Fibroblast of the aortic adventitia (primary cell): ENCODE results near the gene FRS2. TPM values are rescaled to one million over a fixed set of nuclear protein-coding genes. Genes with fewer than 3 reads are reported as not detected.

Source experiments
- DNase-seq: peaks from one replicate; pipeline ENCODE4 v3.0.0-alpha.2; 2010; ENCODE audit warnings: low read depth
- H3K4me3 ChIP-seq: 2 replicates; pipeline ENCODE4 v1.5.1; 2011; ENCODE audit warnings: low read depth, mild to moderate bottlenecking, control low read depth, low read length, moderate library complexity
- total RNA-seq: library from RNA; depleted of rRNA; stranded (reverse); fragments of >200 nt; gene quantifications from 2 replicates; pipeline ENCODE4 v1.2.3, GENCODE V29; 2012; ENCODE audit warnings: low replicate concordance
- TF ChIP-seq, protein P1 (sequence below): IDR thresholded peaks from 2 replicates; pipeline ENCODE4 v1.5.1; 2011; ENCODE audit warnings: mild to moderate bottlenecking, low read length, control low read depth, inconsistent platforms; ENCODE audit not compliant: insufficient read depth

The FRS2 gene
- total RNA-seq, 1 donor: 67.0 TPM

DNA sequence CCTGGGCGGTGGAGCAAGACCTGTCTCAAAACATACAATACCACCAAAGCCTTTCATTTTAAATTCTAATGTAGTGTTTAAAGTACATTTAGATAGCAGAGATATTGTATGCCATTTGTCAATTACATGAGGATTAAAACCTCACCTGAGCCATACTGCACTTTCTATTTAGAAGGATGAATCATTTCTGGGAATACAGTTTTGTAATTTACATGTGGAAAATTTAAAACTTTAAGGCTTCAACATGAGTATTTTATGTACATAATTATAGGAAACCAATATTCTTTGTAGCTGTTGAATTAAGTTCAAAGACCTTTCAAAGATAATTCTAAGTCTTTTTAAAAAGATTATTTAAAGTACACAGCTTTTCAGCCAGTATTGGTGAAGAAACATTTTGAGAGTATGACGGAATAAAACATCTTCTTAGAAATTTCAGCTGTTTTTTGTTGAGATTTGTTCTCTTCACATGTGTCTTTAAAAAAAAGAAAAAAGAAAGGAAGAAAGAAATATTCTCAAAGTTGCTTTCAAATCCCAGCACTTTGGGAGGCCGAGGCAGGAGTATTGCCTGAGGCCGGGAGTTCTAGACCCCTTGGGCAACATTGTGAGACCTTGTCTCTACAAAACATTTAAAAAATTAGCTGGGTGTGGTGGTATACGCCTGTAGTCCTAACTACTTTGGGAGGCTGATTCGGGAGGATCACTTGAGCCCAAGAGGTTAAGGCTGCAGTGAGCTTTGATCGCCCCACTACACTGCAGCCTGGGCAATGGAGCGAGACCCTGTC lies 80.6 kb downstream of the FRS2 start:
- H3K4me3 ChIP-seq: no peak overlapping the region
- DNase-seq: no peak
- TF ChIP-seq, protein P1, sequence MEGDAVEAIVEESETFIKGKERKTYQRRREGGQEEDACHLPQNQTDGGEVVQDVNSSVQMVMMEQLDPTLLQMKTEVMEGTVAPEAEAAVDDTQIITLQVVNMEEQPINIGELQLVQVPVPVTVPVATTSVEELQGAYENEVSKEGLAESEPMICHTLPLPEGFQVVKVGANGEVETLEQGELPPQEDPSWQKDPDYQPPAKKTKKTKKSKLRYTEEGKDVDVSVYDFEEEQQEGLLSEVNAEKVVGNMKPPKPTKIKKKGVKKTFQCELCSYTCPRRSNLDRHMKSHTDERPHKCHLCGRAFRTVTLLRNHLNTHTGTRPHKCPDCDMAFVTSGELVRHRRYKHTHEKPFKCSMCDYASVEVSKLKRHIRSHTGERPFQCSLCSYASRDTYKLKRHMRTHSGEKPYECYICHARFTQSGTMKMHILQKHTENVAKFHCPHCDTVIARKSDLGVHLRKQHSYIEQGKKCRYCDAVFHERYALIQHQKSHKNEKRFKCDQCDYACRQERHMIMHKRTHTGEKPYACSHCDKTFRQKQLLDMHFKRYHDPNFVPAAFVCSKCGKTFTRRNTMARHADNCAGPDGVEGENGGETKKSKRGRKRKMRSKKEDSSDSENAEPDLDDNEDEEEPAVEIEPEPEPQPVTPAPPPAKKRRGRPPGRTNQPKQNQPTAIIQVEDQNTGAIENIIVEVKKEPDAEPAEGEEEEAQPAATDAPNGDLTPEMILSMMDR: no peak

DNA sequence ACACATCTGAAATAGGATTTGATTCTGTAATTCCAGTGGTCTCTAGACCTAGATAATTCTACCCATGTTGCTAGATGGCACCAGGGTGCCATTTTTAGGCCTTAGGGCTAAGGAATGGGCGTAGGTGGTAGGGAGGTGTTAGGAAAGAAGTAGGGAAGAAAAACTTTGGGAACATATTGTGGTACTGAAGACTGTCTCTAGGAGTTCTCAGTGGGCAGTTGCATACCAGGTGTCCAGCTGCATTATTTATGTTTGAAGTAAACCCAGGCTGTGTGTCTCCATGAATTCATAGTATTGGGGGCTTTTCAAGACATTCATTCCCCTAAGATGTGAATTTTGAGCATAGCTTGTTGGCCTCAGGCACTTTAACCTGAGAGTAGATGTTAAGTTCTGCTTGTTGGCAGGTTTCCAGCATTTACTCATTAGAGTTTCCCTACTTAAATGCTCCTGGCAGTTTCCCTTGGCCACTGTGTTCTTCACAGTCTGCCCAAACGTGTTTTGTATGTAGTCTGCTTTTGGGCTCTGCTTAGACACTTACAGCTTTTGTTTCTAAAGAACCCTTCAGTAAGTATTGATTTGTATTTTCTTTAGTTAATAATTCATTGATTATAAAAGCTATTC lies 83.5 kb downstream of the FRS2 start:
- H3K4me3 ChIP-seq: no peak overlapping the region
- TF ChIP-seq, protein P1: no peak
- peak; percentile 54 for DNase-seq

DNA sequence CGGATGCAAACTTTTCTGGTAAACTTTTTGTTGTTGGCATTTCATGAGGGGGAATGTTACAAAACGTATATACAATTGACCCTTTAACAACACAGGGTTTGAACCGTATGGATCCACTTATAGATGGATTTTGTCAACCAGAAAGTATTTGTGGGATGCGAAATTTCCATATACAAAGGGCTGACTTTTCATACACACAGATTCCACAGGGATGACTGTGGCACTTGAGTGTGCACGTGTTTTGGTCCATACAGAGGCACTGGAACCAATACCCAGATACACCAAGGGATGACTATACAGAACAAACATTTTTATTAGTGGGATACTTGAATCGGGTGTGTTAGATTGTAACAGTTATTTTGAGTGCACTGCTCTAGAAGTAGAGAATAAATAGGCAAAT lies 85.3 kb downstream of the FRS2 start:
- DNase-seq: peak; percentile 78
- H3K4me3 ChIP-seq: no peak overlapping the region
- TF ChIP-seq, protein P1: no peak

DNA sequence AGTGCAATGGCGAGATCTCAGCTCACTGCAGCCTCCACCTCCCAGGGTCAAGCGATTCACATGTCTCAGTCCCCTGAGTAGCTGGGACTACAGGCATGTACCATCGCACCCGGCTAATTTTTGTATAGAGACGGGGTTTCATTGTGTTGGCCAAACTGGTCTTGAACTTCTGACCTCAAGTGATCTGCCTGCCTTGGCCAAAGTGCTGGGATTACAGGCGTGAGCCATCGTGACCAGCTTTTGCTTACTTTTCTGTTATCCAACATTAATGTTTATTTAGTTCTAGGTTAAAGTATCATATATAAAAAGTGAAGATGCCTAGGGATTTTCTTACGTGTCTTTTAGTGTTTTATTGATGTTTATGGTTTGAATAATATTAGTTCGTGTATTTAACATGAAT lies 86.2 kb downstream of the FRS2 start:
- no peak overlapping the region for H3K4me3 ChIP-seq
- TF ChIP-seq, protein P1: no peak
- DNase-seq: no peak

DNA sequence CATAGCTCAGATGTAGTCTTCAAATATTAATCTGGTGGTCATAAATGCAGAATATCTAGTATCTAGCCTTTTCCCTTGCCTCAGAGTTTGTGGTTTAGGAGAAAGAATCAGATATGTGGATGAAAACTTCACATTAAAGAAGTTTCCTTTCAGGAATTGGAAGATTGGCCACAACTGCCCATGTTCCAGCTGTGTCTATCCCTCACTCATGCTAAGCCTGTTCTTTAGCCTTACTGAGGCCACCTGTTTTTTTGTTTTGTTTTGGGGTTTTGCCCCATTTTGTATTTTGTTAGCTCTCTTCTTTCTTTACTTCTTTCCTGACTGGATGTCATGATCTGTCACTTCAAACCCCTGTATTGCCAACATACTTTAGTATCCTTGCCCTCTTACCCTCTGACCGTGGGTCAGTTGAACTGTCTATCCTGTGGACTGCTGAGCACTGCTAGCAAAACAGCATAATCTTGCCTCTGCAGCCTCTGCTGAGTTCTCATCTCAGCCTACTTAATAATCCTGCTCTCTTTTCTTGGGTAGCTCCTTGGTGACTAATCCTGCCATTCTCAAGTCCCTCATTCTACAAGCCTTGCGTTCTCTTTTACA lies 93.1 kb downstream of the FRS2 start:
- TF ChIP-seq, protein P1: no peak
- H3K4me3 ChIP-seq: no peak overlapping the region
- no peak for DNase-seq

DNA sequence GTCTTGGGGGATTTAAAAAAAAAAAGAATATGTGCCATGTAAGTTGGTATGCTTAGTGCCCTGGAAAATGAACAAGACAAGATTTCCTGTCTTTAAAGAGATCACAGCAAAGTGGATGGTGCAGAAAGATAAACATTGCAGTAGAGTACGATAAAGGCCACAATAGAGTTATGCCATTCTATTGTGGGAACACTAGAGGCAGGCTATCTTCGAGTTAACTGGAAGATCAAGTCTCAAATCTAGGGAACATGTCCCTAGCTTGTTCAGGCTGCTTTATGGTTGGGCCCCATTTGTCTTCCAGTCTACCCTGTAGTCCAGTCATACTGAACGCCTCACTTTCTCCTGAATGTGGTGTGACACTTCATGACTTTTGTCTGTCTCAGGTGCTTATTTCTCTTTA lies 96.4 kb downstream of the FRS2 start:
- TF ChIP-seq, protein P1: no peak
- no peak for DNase-seq
- no peak overlapping the region for H3K4me3 ChIP-seq
